Stomach (tissue), 9 donors: ENCODE results near the gene UGT1A7. TPM values are rescaled to one million over a fixed set of nuclear protein-coding genes. Genes with fewer than 3 reads are reported as not detected.

Experiments
- DNase-seq, 2 donors: peaks; one replicate each; pipeline versions ENCODE4 v3.0.0 to v3.0.0-alpha.2; 2013 to 2019
- H3K27ac ChIP-seq, 5 donors: fragments of 200-600 bp in 4 of 5; sonication (generic) in 4 of 5; one replicate each; pipeline ENCODE4 v1.5.1; 2013 to 2019; ENCODE audit warnings: mild to moderate bottlenecking in 1 of 5, moderate library complexity in 1 of 5
- H3K27me3 ChIP-seq, 3 donors: fragments of 200-600 bp; sonication (generic); one replicate each; pipeline ENCODE4 v1.5.1; 2017 to 2019; ENCODE audit warnings: mixed run types in 1 of 3
- H3K36me3 ChIP-seq, 4 donors: fragments of 200-600 bp; sonication (generic); 1 replicate in 3 of 4; 2 replicates in 1 of 4; pipeline ENCODE4 v1.5.1; 2016 to 2019
- H3K4me1 ChIP-seq, 4 donors: fragments of 200-600 bp; sonication (generic); one replicate each; pipeline ENCODE4 v1.5.1; 2016 to 2019
- H3K4me3 ChIP-seq, 4 donors: fragments of 200-600 bp; sonication (generic) in 3 of 4; one replicate each; pipeline ENCODE4 v1.5.1; 2016 to 2019; ENCODE audit warnings: mild to moderate bottlenecking in 1 of 4
- H3K9me3 ChIP-seq, 4 donors: fragments of 200-600 bp; sonication (generic); one replicate each; pipeline ENCODE4 v1.5.1; 2016 to 2019
- EP300 ChIP-seq: sonication (generic); formaldehyde crosslinking; IDR thresholded peaks from one replicate; pipeline ENCODE4 v1.6.1; 2017; ENCODE audit warnings: antibody characterized with exemption
- POLR2A ChIP-seq, 4 donors: fragments of 450-650 bp; IDR thresholded peaks; one replicate each; pipeline ENCODE4 v1.6.1; 2016; ENCODE audit warnings: antibody characterized with exemption in 4 of 4, control low read depth in 2 of 4, mild to moderate bottlenecking in 1 of 4, moderate library complexity in 1 of 4
- POLR2AphosphoS5 ChIP-seq, 3 donors: sonication (generic); formaldehyde crosslinking; IDR thresholded peaks; one replicate each; pipeline ENCODE4 v1.6.1; 2016; ENCODE audit warnings: antibody characterized with exemption in 3 of 3
- WGBS, 5 donors: extraction: QIAGEN DNeasy Blood & Tissue Kit in 3 of 5; methylation state at CpG; one replicate each; pipeline versions ENCODE4 v1.1.5 to v1.1.7; 2013 to 2018; 5-methylcytosine and 5-hydroxymethylcytosine counted together
- intact Hi-C: fragments of 100-400 bp; cut with DNase I; formaldehyde crosslinking; loops from one replicate; pipeline ENCODE4 v1.15.1; 2023; ENCODE audit warnings: low total_unique reads
- polyA plus RNA-seq, 3 donors: library from polyadenylated mRNA; stranded (reverse); fragments of 200-250 nt; gene quantifications; one replicate each; pipeline ENCODE4 v1.2.3, GENCODE V29; 2013
- total RNA-seq, 5 donors: library from RNA; depleted of rRNA; stranded (reverse); fragments of >200 nt; gene quantifications; one replicate each; pipeline versions ENCODE4 v1.1.0 to v1.2.3, GENCODE V29; 2014 to 2016
- TF ChIP-seq, protein P1 (sequence below), 7 experiments: fragments of 450-650 bp in 4 of 7; fragments of 200-600 bp in 3 of 7; sonication (generic) in 3 of 7; IDR thresholded peaks; one replicate each; pipeline ENCODE4 v1.5.1; 2016 to 2019; ENCODE audit warnings: antibody characterized with exemption in 7 of 7, control low read depth in 2 of 7, mild to moderate bottlenecking in 1 of 7
- donor health status: healthy with polysubstance abuse.
- donor health status: Bipolar disorder and iron deficiency.
- donor health status: healthy.

UGT1A7 gene
- total and polyA plus RNA-seq, 8 donors: 0.45 to 37.1 (median 3.6) TPM; not detected in 2

GRCh38 chr2:233711312-233712008 is 29.8 kb downstream of the UGT1A7 start:
- Histone ChIP-seq H3K27ac (no peak overlapping the region), H3K4me1 (peaks cover 6 to 24% (median 8%) of the 10 kb centered on the region in 4 donors), H3K9me3 (no peaks in the 10 kb centered on the region), H3K27me3 (no peaks in the 10 kb centered on the region), H3K4me3 (no peak overlapping the region), H3K36me3 (no peaks in the 10 kb centered on the region)
- DNase-seq: peak; percentile 88
- intact Hi-C loops: no loop called here
- 30 to 39% (median 36%) methylated on average over 9 to 11 of the region's 11 CpGs for WGBS, 5 donors
- TF ChIP-seq, protein P1, sequence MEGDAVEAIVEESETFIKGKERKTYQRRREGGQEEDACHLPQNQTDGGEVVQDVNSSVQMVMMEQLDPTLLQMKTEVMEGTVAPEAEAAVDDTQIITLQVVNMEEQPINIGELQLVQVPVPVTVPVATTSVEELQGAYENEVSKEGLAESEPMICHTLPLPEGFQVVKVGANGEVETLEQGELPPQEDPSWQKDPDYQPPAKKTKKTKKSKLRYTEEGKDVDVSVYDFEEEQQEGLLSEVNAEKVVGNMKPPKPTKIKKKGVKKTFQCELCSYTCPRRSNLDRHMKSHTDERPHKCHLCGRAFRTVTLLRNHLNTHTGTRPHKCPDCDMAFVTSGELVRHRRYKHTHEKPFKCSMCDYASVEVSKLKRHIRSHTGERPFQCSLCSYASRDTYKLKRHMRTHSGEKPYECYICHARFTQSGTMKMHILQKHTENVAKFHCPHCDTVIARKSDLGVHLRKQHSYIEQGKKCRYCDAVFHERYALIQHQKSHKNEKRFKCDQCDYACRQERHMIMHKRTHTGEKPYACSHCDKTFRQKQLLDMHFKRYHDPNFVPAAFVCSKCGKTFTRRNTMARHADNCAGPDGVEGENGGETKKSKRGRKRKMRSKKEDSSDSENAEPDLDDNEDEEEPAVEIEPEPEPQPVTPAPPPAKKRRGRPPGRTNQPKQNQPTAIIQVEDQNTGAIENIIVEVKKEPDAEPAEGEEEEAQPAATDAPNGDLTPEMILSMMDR (IDR thresholded peaks at IDR 0.05): peak in 6 of 7 experiments; percentile 20 to 85 (median 78)
- TF ChIP-seq EP300 (no peak), POLR2AphosphoS5 (IDR thresholded peaks at IDR 0.05) (peak in 1 of 3 donors; percentile 53), POLR2A (IDR thresholded peaks at IDR 0.05) (no peak)

GRCh38 chr2:233712611-233713261 is 31.0 kb downstream of the UGT1A7 start, which contains the start of gene UGT1A5:
Gene UGT1A5, plus strand, starts transcription at chr2:233712907. Its CDS starts 85 bp downstream, at chr2:233712992.
- Histone ChIP-seq H3K27me3 (peaks cover 0 to 4% (median 0%) of the 10 kb centered on the region in 3 donors), H3K27ac (no peak within 1 kb of the TSS), H3K4me3 (no peak within 1 kb of the TSS), H3K9me3 (no peaks in the 10 kb centered on the region), H3K36me3 (no peaks in the 10 kb centered on the region), H3K4me1 (peaks cover 0 to 12% (median 5%) of the 10 kb centered on the region in 4 donors)
- intact Hi-C loops: no loop called here
- TF ChIP-seq POLR2AphosphoS5 (IDR thresholded peaks at IDR 0.05) (no peak), POLR2A (IDR thresholded peaks at IDR 0.05) (no peak), EP300 (no peak)
- TF ChIP-seq, protein P1 (IDR thresholded peaks at IDR 0.05): no peak
- WGBS, 5 donors: 78 to 88% (median 83%) methylated on average over 14 of the region's 14 CpGs
- DNase-seq: no peak

DNA sequence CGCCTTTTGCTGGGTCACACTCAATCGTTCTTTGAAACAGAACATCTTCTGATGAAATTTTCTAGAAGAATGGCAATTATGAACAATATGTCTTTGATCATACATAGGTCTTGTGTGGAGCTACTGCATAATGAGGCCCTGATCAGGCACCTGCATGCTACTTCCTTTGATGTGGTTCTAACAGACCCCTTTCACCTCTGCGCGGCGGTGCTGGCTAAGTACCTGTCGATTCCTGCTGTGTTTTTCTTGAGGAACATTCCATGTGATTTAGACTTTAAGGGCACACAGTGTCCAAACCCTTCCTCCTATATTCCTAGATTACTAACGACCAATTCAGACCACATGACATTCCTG is 31.5 kb downstream of the UGT1A7 start:
- Histone ChIP-seq H3K9me3 (no peaks in the 10 kb centered on the region), H3K27ac (no peak overlapping the region), H3K27me3 (peaks cover 0 to 4% (median 0%) of the 10 kb centered on the region in 3 donors), H3K4me1 (peaks cover 0 to 10% (median 3%) of the 10 kb centered on the region in 4 donors), H3K4me3 (no peak overlapping the region), H3K36me3 (no peaks in the 10 kb centered on the region)
- intact Hi-C loops: no loop called here
- TF ChIP-seq POLR2AphosphoS5 (IDR thresholded peaks at IDR 0.05): no peak
- TF ChIP-seq, protein P1 (IDR thresholded peaks at IDR 0.05): no peak
- TF ChIP-seq EP300: no peak
- TF ChIP-seq POLR2A (IDR thresholded peaks at IDR 0.05): no peak
- 75 to 90% (median 81%) methylated on average over 7 of the region's 7 CpGs for WGBS, 5 donors
- no peak for DNase-seq

- DNase-seq: no peak
- no peak overlapping the region for H3K27ac ChIP-seq
- 70 to 83% (median 80%) methylated on average over 2 of the region's 2 CpGs for WGBS, 5 donors
- H3K36me3 ChIP-seq: no peaks in the 10 kb centered on the region
- H3K4me3 ChIP-seq: no peak overlapping the region
- TF ChIP-seq POLR2AphosphoS5 (IDR thresholded peaks at IDR 0.05): no peak
- TF ChIP-seq EP300: no peak
- TF ChIP-seq POLR2A (IDR thresholded peaks at IDR 0.05): no peak
- TF ChIP-seq, protein P1 (IDR thresholded peaks at IDR 0.05): no peak
- peaks cover 0 to 4% (median 0%) of the 10 kb centered on the region in 3 donors for H3K27me3 ChIP-seq
- H3K4me1 ChIP-seq: peaks cover 0 to 6% (median 3%) of the 10 kb centered on the region in 4 donors
- H3K9me3 ChIP-seq: no peaks in the 10 kb centered on the region
- intact Hi-C loops: no loop called here
These were observed 32.4 kb downstream of the UGT1A7 start for GRCh38 chr2:233714121-233714520.
